Chondrocyte (in vitro differentiated cells): ENCODE results near the gene LPP. TPM values are rescaled to one million over a fixed set of nuclear protein-coding genes. Genes with fewer than 3 reads are reported as not detected.

Experiments
- DNase-seq: peaks from one replicate; pipeline ENCODE4 v3.0.0; 2021; ENCODE audit warnings: mixed read lengths, low spot score
- H3K27ac Mint-ChIP-seq: one replicate; pipeline ENCODE4 v1.8.0; 2021; ENCODE audit warnings: mild to moderate bottlenecking, moderate library complexity, mixed read lengths; ENCODE audit not compliant: unreplicated experiment
- H3K27me3 Mint-ChIP-seq: 2 replicates; pipeline ENCODE4 v1.8.0; 2021; ENCODE audit warnings: low read depth, mixed read lengths
- H3K36me3 Mint-ChIP-seq: 2 replicates; pipeline ENCODE4 v1.8.0; 2021; ENCODE audit warnings: low read depth, mixed read lengths
- H3K4me1 Mint-ChIP-seq: 2 replicates; pipeline ENCODE4 v1.8.0; 2021; ENCODE audit warnings: low read depth, mild to moderate bottlenecking, mixed read lengths
- H3K4me3 Mint-ChIP-seq: one replicate; pipeline ENCODE4 v1.8.0; 2021; ENCODE audit warnings: mild to moderate bottlenecking, moderate library complexity, mixed read lengths; ENCODE audit not compliant: unreplicated experiment
- H3K9me3 Mint-ChIP-seq: 2 replicates; pipeline ENCODE4 v1.8.0; 2021; ENCODE audit warnings: low read depth, mixed read lengths
- total RNA-seq: library from RNA; stranded (reverse); gene quantifications from 3 replicates; pipeline ENCODE4 v1.2.1, GENCODE V29; 2021
- TF ChIP-seq, protein P1 (sequence below): fragments of 200-600 bp; sonication (generic); IDR thresholded peaks from 2 replicates; pipeline ENCODE4 v1.5.0; 2021; ENCODE audit warnings: antibody characterized with exemption, mild to moderate bottlenecking, moderate library complexity

Gene LPP
- total RNA-seq, 1 donor from 2014 or later: 295 TPM

DNA sequence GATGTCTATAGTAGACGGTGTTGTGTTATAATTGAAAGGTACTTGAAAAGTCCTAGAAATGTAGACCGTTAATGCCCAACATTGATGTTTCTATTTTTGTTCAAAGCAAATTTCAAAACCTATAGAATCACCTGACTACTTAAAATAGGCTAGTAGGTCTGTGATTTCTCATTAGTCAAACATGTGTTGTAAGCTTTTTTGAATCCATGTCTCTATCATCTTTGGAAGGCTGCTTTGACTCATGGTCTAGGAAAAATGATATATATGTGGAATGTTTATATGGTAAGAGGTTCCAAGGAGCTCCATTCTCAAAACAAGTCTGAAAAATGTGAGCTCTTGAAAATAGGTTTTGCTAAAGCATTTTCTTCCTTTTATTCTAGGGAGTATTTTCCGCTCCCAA lies 375.3 kb downstream of the LPP start:
- TF ChIP-seq, protein P1, sequence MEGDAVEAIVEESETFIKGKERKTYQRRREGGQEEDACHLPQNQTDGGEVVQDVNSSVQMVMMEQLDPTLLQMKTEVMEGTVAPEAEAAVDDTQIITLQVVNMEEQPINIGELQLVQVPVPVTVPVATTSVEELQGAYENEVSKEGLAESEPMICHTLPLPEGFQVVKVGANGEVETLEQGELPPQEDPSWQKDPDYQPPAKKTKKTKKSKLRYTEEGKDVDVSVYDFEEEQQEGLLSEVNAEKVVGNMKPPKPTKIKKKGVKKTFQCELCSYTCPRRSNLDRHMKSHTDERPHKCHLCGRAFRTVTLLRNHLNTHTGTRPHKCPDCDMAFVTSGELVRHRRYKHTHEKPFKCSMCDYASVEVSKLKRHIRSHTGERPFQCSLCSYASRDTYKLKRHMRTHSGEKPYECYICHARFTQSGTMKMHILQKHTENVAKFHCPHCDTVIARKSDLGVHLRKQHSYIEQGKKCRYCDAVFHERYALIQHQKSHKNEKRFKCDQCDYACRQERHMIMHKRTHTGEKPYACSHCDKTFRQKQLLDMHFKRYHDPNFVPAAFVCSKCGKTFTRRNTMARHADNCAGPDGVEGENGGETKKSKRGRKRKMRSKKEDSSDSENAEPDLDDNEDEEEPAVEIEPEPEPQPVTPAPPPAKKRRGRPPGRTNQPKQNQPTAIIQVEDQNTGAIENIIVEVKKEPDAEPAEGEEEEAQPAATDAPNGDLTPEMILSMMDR: no peak
- Mint-ChIP-seq H3K27me3 (no peaks in the 10 kb centered on the region), H3K36me3 (peaks cover 19% of the 10 kb centered on the region), H3K4me3 (no peak overlapping the region), H3K9me3 (no peaks in the 10 kb centered on the region), H3K4me1 (peaks cover 95% of the 10 kb centered on the region), H3K27ac (peak overlapping the region; percentile 71)
- DNase-seq: no peak

DNA sequence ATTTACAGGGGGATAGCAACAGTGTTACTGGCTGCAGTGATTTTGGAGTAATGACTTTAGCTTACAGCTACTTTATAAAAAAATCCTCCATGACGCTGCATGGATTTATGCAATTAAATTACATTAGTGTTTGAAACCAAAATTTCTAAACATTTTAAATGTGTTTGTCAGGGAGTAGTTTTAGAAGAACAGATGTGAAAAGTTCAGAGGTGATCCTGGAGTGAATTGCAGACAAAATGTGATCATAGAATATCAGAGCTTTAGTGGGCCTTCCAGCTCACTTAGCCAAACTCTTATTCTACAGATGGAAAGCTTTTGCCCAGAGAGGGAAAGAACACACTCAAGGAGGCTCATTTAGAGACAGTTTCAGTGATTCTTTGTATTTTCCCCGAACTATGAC lies 376.3 kb downstream of the LPP start:
- H3K27ac Mint-ChIP-seq: peak overlapping the region; percentile 71
- H3K4me3 Mint-ChIP-seq: no peak overlapping the region
- peaks cover 95% of the 10 kb centered on the region for H3K4me1 Mint-ChIP-seq
- TF ChIP-seq, protein P1: no peak
- H3K9me3 Mint-ChIP-seq: no peaks in the 10 kb centered on the region
- no peaks in the 10 kb centered on the region for H3K27me3 Mint-ChIP-seq
- DNase-seq: no peak
- peaks cover 15% of the 10 kb centered on the region for H3K36me3 Mint-ChIP-seq

DNA sequence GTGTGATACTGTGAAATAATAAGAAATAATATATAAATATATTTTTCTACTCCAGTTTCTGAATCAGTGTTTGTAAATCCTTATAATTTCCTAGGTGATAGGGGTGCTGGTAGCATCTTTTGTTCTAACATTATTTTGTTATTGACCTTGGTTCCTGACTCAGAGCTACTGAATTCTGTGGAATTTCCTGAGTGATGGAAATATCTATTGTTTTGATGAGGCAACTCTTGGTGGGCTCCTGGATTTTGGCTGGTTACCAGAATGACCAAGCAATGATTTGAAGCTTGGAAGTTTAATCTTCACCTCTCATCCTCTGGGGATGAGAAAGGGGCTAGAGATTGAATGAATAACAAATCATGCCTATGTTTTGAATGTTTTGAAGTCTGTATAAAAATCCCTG lies 377.3 kb downstream of the LPP start:
- Mint-ChIP-seq H3K27ac (peak overlapping the region; percentile 17), H3K4me1 (peaks cover 89% of the 10 kb centered on the region)
- no peak for DNase-seq

DNA sequence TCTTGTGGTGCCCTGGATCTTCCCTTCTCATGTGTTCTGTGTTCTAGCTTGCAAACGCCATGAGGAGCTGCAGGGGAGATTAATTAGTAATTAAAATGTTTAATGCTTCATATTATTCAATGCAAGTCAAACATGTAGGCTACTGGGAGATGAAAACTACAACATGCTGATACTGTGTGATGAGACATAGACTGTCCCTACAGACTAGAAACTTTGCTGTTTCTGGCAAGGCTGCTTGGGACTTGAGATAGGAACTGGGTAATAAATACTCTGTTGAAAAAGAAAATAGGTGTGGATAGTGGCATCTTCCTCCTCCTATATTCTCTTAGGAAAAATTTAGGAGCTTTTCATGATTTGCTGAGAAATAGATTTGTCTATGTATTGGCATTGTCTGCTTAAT lies 379.2 kb downstream of the LPP start:
- peaks cover 71% of the 10 kb centered on the region for H3K4me1 Mint-ChIP-seq

More for the DNA sequence above, 377.3 kb downstream of the LPP start:
- no peak overlapping the region for H3K4me3 Mint-ChIP-seq
- no peaks in the 10 kb centered on the region for H3K27me3 Mint-ChIP-seq
- TF ChIP-seq, protein P1: no peak
- H3K9me3 Mint-ChIP-seq: no peaks in the 10 kb centered on the region
- peaks cover 7% of the 10 kb centered on the region for H3K36me3 Mint-ChIP-seq

DNA sequence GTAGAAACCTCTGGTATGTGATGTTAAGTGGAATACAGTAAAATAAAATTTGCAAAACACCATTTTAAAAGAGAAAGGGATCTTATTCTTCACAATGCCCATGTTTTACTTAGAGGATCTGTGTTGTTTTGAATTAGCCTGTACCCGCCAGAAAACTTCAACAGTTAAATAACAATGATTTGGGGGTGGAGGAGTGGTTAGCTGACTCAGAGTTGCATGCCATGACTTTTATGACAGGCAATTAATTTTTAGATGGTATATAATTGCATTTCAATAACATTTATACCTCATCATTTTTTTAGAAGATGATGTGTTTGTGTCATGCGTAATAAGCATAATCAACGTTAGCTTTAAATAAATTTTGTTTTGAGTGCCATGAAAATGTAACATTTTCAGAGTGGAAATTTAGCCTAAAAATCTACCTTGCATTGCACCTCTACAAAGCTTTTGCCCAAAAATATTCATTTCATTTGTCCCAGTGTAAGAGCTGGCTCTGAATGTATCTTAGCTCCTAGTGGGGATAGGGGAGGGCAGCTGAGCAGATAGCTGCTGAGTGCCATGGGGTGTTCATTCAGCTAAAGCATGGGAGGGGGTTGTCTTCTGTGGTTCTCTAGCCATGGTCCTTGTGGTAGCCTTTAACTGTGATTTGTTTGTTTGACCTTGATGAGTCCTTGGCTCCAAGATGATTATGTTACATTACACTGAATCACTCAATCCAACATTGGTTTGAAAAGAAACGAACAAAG lies 379.8 kb downstream of the LPP start:
- Mint-ChIP-seq H3K4me3 (no peak overlapping the region), H3K36me3 (no peaks in the 10 kb centered on the region), H3K9me3 (no peaks in the 10 kb centered on the region), H3K27me3 (no peaks in the 10 kb centered on the region), H3K27ac (peak overlapping the region; percentile 79), H3K4me1 (peaks cover 67% of the 10 kb centered on the region)
- TF ChIP-seq, protein P1: no peak
- DNase-seq: no peak

More for the DNA sequence above, 379.2 kb downstream of the LPP start:
- H3K36me3 Mint-ChIP-seq: no peaks in the 10 kb centered on the region
- no peak for DNase-seq
- no peaks in the 10 kb centered on the region for H3K27me3 Mint-ChIP-seq
- TF ChIP-seq, protein P1: no peak
- H3K4me3 Mint-ChIP-seq: no peak overlapping the region
- H3K9me3 Mint-ChIP-seq: no peaks in the 10 kb centered on the region
- H3K27ac Mint-ChIP-seq: peak overlapping the region; percentile 5
